HG03469 (cell line): ENCODE measurements around the gene GNPTG.

ENCODE experiments used
- ATAC-seq: cut with Tn5 transposase; IDR thresholded peaks from one replicate; pipeline ENCODE4 v1.9.1; 2021; ENCODE audit warnings: mild to moderate bottlenecking, moderate library complexity, moderate number of reproducible peaks; ENCODE audit not compliant: unreplicated experiment

The GNPTG gene

DNA sequence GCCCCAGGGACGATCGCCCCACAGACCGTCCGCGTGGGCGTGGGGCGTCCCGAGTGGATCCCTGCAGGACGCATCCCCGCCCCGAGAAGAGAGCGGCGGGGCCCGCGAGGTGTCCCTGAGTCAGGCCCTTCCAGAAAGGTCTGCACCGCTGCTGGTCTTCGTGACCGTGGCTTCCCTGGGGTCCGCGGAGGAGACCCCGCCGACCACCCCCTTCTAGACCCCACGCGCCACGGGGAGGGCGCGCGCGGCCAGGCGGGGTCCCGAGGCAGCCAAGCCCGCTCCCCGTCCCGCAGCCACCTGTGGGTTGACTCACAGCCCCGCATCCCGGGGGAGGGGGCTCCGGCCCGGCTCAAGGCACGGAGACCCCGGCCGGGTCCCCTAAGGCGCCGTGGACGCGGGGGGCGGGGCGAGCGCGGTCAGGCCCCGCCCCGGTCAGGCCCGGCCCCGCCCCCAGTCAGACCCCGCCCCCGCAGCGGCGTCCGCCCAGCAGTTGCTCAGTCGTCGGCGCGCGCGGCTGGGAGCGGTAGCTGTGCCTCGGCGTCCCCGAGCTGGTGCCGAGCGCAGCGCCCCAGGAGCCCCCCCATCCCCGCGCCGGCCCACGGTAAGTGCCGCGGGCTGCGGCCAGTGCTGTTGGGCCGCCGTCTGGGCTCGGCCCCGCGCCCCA is 18.4 kb upstream of the GNPTG start, which contains the start of gene BAIAP3:
TSS of gene BAIAP3 (plus strand) at position 497 of the 664 bp plus-strand sequence. CDS start 4,905 bp downstream, outside the sequence.
- no peak for ATAC-seq

DNA sequence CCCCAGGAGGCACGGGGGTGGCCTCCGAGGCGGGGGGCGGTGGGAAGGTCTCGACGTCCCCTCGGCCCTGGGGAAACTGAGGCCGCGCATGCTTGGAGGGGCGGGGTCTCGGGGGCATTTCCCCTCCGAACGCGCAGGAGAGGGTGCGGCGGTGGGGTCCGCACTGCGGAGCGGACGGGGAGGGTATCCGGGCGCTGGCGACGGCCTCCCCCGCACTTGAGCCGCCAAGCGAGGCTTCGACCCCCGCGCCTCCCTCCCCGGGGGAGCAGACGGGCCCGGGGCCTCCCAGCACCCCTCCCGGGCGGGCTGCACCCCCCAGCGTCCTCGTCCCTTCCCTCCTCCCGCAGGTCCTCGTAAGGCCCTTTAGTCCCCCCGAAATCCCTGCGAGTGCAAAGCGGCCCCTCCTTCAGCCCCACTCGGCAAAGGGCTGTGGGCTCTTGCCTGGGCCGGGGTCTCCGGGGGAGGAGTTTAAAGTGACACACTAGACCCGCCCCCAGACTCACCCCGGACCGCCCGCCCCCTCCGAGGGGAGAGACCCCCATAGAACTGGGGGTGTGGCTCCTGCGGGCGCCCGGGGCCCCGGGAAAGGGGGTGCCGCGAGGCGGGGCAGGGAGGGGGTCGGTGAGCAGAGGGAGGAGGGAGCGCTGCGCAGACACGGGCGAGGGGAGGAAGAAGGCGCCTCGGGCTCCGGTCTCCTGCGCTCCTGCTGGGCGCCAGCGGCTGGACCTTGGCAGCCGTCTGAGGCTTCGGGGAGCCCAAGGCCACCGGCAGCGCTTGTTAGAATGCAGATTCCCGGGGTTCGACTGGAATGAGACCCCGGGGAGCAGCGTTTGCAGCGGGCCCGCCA is 17.7 kb upstream of the GNPTG start:
- no peak for ATAC-seq

DNA sequence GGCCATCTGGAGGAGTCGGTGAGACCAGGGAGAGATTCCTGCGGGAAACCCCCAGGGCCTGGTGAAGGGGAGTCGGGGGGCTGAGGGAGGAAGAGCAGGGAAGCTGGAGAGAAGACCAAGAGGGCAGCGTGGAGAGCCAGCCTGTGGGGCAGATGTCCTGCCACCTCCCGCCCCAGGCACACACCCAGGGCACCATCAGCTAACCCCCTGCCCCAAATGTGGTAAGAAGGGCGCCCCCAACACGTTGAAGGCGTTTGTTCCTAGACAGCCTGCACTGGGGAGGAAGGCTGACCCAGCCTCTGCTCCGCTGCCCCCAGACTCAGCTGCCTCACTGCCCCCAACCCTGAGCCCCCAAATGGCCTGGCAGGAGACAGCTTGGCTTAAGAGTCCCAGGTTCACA is 17.0 kb upstream of the GNPTG start:
- no peak for ATAC-seq

DNA sequence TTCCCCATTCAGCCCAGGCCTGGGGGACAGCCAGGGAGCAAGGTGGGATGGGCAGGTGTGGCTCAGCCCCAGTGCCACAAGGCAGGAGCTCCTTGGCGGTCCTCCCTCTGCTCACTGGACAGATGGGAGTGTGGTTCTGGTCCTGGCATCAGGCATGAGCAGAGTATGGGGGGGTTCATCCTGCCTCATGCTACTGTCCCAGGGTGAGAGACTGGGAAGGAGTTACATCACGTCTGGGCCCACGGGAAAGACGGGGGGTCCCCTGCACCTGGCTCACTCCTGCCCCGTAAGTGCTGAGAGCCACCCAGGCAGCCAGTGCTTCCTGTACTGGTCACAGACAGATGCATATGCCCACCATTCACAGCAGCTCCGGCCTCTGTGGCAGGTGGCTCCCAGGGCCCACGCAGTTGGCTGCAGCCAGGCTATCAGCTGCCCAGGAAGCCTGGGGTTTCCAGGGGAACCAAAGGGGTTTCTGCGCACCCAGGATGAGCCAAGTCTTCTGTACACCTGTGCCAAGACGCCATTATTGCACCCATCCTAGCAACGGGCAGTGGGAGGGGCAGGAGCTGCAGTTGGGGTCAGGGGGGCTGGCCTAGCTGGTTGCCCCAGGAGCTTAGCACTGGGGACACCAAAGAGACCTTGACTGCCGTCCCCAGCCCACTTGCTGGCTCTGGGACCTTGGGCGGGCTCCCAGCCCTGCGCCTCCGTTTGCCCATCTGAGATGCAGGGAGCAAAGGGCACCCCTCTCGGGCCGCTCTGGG is 16.3 kb upstream of the GNPTG start:
- ATAC-seq: no peak

DNA sequence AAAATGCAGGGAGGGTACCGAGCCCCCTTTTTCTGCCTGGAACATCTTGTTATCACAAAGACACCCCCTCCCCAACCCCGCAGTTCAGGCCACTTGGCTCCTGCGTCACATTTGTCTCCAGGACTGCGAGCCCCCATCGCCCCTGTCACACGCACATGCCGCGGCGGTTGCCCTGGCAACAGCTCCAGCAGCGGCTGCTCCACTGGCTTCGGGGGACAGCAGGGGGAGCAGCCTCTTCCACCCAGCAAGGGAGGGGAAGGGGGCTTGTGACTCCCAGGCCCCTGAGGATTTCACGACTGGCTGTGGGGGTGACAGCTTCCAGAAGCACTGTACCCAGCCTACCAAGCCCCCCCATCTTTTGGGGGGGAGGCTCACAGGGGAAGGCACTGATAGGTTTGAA is 15.7 kb upstream of the GNPTG start:
- ATAC-seq: no peak

DNA sequence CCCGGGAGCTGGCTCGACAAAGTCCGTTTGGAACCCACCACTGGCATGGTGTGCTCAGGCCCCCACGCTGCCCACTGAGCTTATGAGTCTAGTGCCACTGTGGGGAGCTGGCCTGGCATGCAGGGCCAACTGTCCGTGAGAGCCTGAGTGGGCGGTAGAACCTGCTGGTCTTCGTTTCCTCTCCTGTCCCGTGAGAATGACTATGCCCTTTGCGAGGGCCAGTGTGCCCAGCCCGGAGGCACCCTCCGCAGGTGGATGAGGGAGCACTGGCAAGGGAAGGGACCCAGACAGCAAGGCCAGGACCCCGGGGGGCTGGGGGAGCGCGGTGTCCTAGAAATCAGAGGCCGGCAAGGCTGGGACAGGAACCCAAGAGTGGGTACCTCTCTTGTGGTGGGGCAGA is 15.1 kb upstream of the GNPTG start:
- ATAC-seq: no peak

DNA sequence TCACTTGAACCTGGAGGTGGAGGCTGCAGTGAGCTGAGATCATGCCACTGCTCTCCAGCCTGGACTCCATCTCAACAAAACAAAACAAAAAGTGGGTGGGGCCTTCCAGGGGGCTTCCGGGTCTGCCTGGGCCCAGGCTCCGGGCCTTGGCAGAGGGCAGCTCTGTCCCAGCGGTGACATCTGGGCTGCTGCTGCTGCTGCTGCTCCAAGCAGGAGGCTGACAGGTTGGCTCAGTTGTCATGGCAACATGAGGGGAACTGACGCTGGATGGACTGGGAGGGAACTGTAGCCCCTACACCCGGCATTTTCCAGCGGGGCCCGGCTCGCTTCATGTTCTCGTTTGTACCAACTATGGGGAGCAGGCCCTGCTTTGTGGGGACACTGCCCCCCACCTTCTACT is 14.2 kb upstream of the GNPTG start:
- ATAC-seq: no peak

DNA sequence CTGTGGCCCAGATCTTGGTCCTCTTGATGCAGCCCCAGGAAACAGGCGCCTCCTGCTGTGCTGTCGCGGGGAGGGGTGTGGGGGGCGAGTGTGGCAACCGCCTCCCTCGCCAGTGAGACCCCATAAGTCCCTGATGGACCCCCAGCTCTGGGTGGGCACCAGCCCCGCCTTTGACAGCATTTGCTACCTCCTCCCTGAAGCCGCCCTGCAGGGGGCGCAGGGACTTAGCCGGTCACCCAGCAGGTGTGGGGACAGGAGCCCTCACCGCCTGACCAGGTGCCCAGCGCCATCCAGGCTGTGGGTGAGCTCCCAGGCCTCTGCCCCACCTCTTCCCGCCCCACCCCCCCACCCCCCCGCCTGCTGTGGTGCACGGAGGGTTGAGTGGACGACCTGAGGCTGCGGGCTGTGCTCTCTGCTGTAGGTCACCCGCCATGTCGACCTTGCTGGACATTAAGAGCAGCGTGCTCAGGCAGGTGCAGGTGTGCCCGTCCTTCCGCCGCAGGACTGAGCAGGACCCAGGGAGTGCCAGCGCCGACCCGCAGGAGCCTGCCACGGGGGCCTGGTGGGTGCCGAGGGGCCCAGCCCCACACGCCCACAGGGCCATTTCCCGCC is 13.5 kb upstream of the GNPTG start:
- no peak for ATAC-seq

DNA sequence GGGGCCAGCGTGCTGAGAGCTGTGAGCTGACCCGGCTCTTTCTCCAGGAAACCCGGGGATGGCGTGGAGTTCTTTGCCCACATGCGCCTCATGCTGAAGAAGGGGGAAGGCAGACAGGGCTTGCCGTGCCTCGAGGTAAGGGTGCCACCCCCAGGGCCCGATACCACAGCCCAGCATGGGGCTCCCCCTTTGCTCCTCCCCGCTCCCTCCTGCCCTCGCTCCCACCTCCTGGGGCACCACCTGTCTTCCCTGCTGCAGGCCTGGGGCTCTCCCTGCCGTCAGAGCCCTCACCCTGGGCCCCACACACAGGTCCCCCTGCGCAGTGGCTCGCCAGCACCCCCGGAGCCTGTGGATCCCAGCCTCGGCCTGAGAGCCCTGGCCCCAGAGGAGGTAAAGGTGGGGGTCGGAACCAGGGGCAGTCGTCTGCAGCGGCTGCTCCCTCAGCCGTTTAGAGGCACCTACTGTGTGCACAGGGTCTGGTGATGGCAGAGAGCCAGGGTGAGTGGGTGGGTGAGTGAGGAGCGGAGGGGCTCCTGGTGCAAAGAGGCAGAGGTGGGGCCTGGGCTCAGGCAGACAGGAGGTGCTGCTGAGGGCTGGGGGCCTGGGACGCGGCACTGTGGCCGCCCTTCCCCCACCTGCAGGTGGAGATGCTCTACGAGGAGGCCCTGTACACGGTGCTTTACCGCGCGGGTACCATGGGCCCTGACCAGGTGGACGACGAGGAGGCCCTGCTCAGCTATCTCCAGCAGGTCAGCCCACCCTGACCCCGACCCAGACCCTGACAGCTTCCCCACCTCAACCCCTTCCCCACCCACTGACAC is 12.7 kb upstream of the GNPTG start:
- no peak for ATAC-seq

DNA sequence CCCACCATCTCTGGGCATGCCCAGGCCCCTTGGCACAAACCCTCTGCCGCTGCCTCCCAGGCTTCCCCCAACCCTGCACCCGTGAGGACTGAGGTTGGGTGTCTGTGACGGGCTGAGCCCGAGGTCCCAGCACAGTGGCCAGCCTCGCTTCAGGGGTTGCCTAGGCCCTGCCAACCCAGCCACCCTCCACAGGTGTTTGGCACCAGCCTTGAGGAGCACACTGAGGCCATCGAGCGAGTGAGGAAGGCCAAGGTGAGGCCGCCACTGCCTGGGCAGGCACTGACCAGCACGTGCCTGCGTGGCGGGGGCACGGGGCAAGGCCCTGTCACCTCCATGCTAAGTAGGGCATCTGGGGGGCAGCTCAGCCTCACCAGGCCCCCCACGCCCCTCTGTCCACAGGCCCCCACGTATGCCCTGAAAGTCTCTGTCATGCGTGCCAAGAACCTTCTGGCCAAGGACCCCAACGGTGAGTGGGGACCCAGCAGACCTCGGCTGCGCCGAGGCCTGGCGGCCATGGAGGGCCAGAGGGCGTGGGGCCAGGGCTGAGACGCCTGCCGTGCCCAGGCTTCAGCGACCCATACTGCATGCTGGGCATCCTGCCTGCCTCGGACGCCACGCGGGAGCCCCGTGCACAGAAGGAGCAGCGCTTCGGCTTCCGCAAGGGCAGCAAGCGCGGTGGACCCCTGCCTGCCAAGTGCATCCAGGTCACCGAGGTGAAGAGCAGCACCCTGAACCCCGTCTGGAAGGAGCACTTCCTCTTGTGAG is 10.8 kb upstream of the GNPTG start:
- ATAC-seq: no peak

DNA sequence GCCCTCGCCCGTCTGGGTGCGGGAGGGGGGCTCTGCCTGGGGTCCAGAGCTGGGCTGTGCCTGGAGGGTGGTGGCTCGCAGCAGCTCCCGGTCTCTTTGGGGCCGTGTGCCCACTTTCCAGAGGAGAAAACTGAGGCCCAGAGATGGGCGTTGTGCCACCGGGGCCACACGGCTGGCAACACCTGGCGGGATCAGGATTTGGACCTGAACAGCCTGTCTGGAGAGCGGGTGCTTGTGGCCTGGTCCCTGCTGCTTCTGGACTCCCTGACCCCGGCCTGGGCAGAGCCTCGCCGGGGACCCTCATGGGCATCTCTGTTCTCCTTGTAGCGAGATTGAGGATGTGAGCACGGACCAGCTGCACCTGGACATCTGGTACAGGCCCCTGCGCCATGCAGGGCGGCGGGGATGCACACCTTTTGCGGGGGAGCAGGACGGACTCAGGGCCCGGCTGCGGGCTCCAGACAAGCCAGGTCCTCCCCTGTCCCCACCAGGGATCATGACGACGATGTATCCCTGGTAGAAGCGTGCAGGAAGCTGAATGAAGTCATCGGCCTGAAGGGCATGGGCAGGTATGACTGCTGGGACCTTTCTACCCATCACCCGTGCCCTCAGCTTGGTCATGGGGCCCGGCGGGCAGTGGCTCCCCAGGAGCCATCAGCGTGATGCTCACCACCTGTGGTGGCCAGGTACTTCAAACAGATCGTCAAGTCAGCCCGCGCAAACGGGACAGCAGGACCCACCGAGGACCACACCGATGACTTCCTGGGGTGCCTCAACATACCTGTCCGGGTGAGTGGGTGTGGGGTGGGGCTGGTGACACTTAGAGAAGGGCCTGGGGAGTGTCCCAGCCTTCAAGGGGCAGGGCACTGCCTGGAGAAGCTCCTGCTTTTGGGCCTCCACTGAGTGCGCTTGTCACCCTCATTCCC is 10.0 kb upstream of the GNPTG start:
- ATAC-seq: no peak

DNA sequence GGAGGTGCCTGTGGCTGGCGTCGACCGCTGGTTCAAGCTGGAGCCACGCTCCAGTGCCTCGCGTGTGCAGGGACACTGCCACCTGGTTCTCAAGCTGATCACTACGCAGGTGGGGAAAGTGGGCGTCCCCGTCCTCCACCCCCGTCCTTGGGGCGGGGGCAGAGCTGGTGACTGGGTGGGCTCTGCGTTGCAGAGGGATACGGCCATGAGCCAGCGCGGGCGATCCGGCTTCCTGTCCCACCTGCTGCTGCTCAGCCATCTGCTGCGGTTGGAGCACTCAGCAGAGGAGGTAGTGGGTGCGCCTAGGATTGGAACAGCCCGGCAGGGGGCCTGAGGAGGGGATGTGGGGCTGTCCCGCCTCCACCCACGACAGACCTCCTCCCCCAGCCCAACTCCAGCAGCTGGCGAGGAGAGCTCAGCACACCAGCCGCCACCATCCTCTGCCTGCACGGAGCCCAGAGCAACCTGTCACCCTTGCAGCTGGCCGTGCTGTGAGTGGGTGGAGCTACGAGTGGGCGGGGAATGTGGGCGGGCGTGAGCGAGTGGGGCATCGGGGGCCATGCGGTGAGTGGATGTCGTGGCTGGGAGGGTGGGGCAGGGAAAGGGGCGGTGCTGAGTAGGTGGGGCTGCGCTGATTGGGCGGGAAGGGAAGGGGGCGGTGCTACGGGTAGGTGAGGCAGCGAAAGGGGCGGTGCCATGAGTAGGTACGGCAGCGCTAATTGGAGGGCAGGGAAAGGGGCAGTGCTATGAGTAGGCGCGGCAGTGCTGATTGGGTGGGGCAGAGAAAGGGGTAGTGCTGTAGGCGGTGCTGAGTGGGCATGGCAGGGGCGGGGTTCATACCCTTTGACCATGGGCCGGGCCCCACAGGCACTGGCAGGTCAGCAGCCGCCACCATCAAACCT is 9.0 kb upstream of the GNPTG start:
- ATAC-seq: peak; percentile 66

DNA sequence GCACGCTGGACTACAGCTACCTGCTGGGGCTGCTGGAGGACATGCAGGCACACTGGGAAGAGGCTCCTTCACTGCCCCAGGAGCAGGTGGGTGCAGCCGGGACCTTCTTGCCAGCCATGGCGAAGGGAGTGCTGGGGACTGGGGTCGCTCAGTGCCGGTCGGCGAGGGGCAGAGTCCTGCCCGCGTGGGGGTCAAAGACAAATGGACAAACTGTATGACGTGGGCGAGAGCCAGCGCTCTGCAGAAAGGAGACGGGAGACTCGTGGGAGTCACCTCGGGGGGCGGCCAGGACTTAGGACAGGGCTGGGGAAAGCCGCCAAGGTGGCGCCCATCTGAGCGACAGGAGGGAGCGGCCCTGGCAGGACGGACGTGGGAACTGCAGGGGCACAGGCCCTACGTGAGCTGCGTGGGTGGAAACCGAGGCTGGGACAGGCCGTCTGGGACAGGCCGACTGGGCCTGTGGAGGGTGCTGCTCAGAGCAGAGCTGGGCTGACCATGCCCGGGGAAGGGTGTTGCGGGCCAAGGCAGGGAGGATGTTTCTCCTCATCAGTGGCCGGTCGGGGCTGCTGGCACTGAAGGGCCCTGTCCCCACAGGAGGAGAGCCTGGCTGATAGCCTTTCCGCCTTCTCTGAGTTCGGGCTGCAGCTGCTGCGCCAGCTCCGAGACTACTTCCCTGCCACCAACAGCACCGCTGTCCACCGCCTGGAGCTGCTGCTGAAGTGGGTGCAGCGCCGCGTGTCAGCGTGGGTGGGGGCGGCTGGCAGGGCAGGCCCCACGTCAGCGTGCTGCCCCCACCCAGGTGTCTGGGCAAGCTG is 8.1 kb upstream of the GNPTG start:
- ATAC-seq: no peak

DNA sequence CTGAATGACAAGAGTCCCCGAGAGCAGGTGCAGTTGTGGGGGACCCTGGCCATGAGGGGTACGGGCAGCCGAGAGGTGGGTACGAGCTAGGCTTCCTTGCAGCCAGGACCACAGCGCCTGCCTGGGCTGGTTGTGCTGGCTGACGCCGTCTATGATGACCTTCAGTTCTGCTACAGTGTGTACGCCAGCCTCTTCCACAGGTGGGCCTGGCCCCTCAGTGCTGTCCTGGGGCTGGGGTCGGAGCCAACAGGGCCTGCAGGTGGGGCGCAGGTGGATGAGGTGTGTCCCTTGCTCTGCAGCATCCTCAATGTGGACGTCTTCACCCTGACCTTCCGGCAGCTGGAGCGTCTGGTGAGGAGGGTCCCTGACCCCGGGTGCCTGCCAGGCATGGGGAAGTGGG is 7.2 kb upstream of the GNPTG start:
- no peak for ATAC-seq

DNA sequence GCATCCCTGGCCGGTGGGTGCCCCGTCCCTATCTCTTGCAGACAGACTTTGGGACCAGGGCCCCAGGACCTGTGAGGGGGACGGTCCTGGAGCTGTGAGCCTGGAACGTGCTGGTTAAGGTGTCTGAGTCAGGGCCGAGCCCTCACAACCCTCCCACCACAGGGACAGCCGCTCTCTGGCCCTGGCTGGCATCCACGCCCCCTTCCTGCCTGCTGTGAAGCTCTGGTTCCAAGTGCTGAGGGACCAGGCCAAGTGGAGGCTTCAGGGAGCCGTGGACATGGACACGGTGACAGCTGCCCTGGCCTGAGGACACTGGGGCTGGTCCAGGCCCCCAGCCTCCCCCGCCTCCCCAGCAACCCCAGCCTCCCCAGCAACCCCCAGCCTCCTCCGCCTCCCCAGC is 6.6 kb upstream of the GNPTG start:
- ATAC-seq: no peak

DNA sequence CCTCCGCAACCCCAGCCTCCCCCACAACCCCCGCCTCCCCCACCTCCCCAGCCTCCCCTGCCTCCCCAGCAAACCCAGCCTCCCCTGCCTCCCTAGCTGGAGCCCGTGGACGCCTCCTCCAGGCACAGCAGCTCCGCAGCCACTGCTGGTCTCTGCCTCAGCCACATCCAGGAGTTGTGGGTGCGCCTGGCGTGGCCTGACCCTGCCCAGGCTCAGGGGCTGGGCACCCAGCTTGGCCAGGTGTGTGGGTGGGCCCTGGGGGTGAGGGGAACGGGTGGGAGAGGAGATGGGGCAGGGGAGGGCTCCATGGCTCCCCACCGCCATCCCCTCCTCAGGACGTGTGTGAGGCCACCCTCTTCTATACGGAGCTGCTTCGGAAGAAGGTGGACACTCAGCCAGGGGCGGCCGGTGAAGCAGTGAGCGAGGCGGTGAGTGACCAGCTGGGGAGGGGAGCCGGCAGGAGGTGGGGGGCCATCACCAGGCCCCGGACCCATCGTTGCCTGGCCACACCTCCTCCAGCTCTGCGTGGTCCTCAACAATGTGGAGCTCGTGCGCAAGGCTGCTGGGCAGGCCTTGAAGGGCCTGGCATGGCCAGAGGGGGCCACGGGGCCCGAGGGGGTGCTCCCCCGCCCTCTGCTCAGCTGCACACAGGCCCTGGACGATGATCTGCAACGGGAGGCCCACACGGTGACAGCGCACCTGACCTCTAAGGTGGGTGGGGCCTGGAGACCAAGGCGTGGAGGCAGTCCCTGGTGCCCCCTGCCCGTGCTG is 5.9 kb upstream of the GNPTG start:
- ATAC-seq: no peak
